GM13976 (cell line): Measurements from ENCODE around the gene TTLL12.

Source experiments
- DNase-seq: peaks from one replicate; pipeline ENCODE4 v3.0.0; 2012; ENCODE audit warnings: low spot score
- in situ Hi-C: fragments of 300-500 bp; cut with MboI; formaldehyde crosslinking; loops from one replicate; pipeline ENCODE4 v1.12.0; 2022; ENCODE audit warnings: low sequenced_read_pairs, mixed read lengths, inconsistent platforms; ENCODE audit not compliant: unreplicated experiment
- TF ChIP-seq, protein P1 (sequence below): IDR thresholded peaks from 2 replicates; pipeline ENCODE4 v1.5.1; 2012; ENCODE audit warnings: borderline replicate concordance, mild to moderate bottlenecking; ENCODE audit not compliant: insufficient read depth; ENCODE audit errors: extremely low read depth, missing control alignments, control extremely low read depth

The TTLL12 gene

DNA sequence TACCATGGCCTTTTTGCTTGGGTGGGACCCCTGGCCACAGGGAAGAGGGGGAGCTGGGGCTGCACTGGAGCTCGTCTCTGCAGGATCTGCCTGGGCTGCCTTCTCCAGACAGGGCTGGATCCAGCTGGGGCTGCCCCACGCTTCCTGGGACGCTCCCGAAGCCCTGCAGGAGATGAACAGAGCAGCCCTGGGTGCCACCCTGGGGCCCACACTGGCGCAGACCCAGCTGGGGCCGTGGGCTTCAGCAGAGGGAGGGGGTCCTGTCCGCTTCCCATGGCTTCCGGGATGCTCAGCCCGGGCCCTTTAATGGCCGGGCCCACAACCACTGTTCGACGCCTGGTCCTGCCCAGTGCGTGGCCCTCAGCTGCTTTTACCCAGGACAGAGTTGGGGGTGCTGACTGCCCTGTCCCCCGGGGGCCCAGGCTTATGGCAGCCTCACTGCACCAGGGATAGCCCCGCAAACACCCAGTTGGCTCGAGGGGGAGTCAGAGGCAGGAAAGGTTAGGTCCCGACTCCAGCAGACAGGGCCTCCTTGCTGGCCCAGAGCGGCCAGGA is 23.6 kb downstream of the TTLL12 start:
- TF ChIP-seq, protein P1, sequence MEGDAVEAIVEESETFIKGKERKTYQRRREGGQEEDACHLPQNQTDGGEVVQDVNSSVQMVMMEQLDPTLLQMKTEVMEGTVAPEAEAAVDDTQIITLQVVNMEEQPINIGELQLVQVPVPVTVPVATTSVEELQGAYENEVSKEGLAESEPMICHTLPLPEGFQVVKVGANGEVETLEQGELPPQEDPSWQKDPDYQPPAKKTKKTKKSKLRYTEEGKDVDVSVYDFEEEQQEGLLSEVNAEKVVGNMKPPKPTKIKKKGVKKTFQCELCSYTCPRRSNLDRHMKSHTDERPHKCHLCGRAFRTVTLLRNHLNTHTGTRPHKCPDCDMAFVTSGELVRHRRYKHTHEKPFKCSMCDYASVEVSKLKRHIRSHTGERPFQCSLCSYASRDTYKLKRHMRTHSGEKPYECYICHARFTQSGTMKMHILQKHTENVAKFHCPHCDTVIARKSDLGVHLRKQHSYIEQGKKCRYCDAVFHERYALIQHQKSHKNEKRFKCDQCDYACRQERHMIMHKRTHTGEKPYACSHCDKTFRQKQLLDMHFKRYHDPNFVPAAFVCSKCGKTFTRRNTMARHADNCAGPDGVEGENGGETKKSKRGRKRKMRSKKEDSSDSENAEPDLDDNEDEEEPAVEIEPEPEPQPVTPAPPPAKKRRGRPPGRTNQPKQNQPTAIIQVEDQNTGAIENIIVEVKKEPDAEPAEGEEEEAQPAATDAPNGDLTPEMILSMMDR, result no peak
- no peak for DNase-seq
- in situ Hi-C loops, result no loop called here

DNA sequence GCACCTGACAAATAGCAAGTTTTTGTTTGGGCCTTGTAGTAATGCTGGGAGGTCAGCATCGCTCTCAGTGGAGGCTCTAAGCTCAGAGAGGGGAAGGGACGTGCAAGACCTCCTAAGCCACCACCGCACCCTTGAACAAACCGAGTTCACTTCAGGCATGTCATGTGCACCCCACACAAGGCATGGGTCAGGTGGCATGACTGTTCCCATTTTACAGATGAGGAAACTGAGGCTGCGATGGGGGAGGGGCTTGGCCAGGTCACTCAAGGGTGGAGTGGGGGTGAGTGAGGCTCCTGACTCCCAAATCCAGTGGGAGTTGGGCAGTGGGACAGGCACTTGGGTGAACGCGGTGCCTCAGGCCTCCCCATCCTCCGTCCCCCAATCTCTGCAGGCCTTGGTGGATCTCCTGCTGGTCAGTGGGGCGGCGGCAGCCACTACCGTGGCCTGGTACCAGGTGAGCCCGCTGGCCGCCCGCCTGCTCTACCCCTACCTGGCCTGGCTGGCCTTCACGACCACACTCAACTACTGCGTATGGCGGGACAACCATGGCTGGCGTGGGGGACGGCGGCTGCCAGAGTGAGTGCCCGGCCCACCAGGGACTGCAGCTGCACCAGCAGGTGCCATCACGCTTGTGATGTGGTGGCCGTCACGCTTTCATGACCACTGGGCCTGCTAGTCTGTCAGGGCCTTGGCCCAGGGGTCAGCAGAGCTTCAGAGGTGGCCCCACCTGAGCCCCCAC is 24.4 kb downstream of the TTLL12 start:
- DNase-seq, result no peak
- in situ Hi-C loops, result no loop called here
- TF ChIP-seq, protein P1, result no peak

DNA sequence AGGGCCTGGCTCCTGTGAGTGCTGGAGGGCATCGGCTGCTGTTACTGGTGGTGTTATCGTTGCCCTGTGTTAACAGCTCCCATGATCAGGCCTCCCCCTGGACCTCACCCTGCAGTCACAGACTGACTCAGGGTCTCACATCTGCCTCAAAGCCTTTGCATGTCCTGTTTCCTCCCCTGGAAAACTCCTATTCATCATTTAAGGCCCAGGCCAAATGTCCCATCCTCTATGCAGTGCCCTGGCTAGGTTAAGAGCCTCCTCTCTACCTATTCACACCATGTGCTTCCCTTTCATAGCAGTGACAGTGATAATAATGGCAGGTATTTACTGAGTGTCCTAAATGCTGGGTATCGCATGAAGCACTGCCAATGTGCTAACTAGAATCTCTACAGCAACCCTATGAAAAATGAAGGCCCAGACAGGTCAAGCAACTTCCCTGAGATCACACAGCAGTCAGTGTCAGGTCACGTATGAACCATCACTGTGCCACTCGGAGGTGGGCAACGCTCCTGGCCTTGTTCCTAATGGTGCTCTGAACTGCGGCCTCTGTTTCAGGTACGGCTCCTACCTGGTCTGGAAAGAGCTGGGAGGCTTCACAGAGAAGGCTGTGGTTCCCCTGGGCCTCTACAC is 26.3 kb downstream of the TTLL12 start:
- TF ChIP-seq, protein P1, result no peak
- in situ Hi-C loops, result no loop called here
- no peak for DNase-seq

DNA sequence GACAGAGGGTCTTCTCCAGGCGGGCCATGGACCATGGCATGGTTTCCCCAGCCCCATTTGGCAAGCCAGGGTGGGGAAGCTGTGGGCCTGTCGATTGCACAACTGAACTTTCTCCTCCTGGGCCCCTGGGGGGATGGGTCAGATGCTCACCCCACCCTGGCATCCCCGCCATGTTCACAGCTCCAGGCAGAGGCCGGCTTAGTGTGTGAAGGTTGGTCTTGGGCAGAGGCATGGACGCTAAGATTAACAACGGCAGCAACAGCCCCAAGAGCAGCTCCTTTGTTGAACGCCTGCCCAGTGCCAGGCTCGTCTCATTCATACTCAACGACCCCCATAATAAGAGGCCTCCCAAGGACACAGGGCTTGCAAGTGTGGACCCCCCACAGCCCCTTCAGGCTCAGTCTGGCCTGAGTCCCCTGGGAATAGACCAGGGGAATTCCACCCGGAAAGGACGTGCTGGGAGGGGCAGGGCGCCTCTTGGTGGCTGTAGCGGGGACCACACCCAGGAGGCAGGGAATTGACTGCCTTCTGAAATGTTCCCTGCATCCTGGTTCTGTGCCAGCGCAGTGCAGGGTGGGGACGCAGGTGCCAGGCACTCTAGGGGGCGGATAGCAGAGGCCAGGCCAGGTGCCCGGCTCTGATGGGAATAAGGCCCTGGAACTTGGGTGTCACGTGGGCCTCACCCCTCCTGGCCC is 27.3 kb downstream of the TTLL12 start:
- no peak for DNase-seq
- in situ Hi-C loops, result no loop called here
- TF ChIP-seq, protein P1, result no peak

DNA sequence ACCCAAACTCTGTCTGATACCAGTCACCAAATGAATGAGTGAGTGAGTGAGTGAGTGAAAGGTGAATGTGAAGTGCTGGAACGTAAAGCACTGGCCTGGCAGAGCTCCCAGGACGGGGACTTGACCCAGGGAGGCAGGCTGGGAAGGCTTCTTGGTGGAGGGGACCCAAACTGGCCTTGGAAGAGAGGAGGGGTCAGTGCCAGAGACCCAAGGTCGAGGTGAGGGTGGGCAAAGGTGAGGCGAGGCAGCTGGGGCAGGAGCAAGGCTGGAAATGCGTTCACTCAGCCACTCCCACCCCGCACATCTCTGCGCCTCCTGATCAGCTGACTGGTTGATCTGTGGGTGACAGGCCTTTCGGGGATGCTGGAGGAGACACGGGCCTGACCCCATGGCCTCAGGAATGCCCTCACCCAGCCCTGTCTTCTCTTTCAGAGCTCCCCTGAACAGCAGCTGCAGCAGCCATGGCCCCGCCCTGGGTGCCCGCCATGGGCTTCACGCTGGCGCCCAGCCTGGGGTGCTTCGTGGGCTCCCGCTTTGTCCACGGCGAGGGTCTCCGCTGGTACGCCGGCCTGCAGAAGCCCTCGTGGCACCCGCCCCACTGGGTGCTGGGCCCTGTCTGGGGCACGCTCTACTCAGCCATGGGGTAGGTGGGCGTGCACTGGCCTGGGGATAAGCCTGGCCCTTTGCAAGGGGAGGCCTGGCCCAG is 28.0 kb downstream of the TTLL12 start:
- TF ChIP-seq, protein P1, result no peak
- DNase-seq, result no peak
- in situ Hi-C loops, result no loop called here
